HG02885 (cell line): ENCODE data around the gene KIAA1549.
"Not testable (repeated sequence)": the region's sequence is repeated elsewhere in the genome, so short reads cannot be mapped to it uniquely, and the experiment has no call there.

Source experiments
- ATAC-seq: cut with Tn5 transposase; IDR thresholded peaks from one replicate; pipeline ENCODE4 v1.9.1; 2021; ENCODE audit warnings: mild to moderate bottlenecking; ENCODE audit not compliant: unreplicated experiment, poor library complexity

KIAA1549 gene

DNA sequence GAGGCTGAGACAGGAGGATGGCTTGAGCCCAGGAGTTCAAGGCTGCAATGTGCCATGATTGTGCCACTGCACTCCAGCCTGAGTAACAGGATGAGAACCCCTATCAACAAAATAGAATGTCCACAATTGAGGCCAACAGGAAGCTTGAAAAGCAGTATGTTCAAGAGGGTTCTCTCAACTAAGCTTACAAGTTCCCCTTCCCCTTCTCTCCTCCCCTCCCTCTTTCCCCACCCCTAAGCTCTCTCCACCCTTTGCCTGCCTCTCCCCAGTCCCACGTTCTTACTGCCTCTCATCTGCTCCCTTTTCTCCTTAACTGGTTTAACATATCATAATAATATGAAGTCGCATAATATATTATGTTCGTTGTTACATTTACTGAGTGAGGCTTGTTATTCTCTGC, 35.4 kb downstream of the KIAA1549 start:
- ATAC-seq, result no peak

DNA sequence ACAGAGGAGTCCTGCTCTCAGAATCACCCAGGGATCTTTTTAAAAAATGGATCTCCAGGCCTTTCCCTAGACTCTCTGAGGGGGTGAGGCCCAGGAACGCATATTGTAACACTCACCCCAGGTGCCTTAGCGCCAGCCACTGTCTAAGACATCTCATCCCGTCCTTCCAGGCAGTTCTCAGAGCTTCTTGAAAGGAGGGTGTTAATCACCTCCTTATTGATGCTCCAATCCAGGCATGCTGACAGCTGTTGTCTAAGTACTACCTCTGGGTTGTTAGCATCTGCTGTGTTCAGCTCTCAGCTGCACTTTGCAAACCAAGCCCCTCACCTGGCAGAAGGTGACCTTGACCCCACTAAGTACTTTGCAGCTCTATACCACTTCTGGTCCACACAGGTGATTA, 36.0 kb downstream of the KIAA1549 start:
- ATAC-seq, result no peak

DNA sequence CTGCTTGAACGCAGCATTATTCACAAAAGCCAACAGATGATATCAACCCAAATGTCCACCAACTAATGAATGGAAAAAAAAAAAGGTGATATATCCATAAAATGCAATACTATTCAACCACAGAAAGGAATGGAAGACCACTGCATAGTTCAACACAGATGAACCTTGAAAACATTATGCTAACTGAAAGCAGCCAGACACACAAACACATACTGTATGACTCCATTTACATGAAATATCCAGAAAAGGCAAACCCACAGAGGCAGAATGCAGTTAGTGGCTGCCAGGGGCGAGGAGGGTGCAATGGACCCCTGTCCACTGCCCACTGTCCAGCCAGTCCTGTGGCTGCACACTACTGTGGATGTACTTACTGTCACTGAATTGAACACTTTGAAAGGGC, 36.6 kb downstream of the KIAA1549 start:
- no peak for ATAC-seq

- ATAC-seq, result no peak
Observed at GRCh38 chr7:138943061-138943460, 38.1 kb downstream of the KIAA1549 start.

DNA sequence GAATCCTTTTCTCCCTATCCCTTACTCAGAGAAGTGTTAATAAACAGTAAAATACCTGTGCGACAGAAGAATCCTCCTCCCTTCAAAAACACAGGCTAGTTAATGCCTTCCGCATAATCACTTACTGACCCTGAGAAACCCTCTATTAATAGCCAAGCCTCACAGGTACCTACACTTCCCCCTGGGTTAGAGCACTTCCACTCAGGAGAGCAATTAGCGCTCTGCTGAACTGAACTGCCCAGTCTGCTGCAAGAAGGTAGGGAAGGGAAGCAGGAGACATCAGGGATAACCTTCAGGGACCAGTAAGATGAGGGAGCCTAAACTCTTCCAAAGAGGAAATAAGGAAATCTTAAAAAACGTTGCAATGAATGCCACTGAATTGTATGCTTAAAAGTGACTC, 39.6 kb downstream of the KIAA1549 start:
- ATAC-seq, result no peak

DNA sequence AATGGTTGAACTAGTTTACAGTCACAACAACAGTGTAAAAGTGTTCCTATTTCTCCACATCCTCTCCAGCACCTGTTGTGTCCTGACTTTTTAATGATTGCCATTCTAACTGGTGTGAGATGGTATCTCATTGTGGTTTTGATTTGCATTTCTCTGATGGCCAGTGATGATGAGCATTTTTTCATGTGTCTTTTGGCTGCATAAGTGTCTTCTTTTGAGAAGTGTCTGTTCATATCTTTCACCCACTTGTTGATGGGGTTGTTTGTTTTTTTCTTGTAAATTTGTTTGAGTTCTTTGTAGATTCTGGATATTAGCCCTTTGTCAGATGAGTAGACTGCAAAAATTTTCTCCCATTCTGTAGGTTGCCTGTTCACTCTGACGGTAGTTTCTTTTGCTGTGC, 40.6 kb downstream of the KIAA1549 start:
- ATAC-seq, result not testable (repeated sequence)

- no peak for ATAC-seq
Observed at GRCh38 chr7:138937484-138937883, 43.7 kb downstream of the KIAA1549 start.

DNA sequence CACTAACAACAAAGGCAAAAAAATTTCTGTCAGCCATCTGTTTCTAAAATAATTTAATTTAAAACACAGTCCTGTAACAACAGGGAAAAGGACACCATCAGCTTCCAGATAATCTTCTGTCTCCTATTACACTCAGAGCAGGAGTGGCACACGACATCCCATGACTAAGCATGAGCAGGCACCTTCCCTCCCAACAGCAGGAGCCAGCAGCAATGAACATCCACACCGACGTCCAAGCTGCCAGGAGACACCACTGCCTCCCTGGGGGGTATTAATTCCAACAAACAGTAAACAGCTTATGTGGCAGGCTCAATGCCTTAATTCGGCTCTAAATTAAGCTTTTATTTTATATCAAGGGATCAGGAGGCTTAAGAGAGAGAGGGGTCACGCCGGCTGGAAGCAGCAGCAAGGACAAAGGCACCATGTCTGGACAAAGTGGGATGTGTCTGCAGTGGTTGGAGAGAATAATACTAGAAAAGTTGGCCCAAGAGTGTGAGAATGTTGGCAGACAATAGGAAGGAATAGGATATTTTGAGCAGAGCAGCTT, 45.7 kb downstream of the KIAA1549 start:
- no peak for ATAC-seq

DNA sequence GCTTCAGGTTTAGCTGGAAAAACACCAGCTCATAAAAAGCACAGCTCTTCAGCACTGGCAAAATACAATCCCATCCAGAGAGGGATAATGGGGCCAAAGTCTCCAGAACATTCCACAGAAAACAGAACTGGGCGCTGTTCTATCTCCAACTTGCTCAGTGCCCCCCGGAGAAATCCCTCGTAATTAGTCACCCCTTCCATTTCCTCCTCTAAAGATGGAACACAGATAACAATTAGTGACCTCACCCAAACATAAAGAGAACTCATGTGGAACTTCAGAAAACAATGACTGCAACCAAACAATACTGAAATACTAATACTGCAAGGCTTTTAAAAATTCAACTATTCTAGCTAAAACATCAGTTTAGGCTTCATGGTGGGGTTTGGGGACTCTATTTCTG, 46.3 kb downstream of the KIAA1549 start:
- ATAC-seq, result no peak

GRCh38 chr7:138934367-138934766, 46.8 kb downstream of the KIAA1549 start:
- no peak for ATAC-seq

- no peak for ATAC-seq
Observed at GRCh38 chr7:138932870-138933269, 48.3 kb downstream of the KIAA1549 start.

- ATAC-seq, result no peak
Observed at GRCh38 chr7:138932427-138932826, 48.8 kb downstream of the KIAA1549 start.

DNA sequence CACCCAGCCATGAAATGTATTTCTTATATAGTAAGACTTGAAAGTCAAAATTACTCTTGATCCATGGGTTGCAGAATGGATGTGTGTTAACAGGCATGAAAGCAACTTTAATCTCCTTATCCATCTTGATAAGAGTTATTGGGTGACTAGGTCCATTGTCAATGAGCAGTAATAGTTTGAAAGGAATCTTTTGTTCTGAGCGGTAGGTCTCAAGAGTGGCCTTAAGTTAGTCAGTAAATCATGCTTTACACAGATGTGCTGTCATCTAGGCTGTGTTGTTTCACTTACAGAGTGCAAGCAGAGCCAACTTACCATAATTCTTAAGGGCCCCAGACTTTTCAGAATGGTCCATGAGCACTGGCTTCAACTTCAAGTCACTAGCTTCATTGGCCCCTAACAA, 51.2 kb downstream of the KIAA1549 start:
- no peak for ATAC-seq

- no peak for ATAC-seq
Observed at GRCh38 chr7:138926241-138926612, 55.0 kb downstream of the KIAA1549 start.

DNA sequence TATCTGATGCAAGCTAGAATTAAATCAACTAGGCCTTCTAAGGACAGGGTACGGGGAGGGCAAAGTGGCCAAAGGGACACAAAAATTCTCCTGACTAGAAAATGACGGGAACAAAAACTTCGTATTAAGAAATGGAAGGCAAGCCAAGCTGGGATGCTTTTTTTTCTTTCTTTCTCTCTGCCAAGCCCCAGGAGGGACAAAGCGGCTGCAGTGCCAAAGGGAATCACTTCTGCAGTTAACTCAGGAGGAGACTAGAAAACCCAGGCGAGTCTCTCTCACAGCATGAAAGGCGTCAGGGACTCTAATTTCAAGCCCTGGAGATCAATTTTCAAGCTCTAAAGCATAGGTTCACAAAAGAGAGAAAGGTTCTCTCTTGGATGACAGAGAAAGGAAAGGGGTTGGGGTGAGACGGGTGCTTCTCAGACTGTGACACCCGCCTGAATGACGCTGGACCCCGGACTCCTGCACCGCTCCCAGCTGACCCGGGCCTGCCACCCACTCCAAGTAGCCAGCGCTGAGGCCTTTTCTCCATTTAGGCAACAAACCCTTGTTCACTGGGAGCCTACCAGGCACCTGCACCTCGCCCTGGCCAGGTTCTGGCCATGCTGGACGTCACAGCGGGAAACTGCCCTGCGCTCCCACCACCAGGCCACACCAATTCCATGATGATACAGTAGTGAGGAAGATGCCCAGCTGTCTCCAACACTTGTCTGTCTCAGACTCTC, 56.5 kb downstream of the KIAA1549 start:
- ATAC-seq, result no peak

GRCh38 chr7:138921277-138921676, 59.9 kb downstream of the KIAA1549 start:
- no peak for ATAC-seq

DNA sequence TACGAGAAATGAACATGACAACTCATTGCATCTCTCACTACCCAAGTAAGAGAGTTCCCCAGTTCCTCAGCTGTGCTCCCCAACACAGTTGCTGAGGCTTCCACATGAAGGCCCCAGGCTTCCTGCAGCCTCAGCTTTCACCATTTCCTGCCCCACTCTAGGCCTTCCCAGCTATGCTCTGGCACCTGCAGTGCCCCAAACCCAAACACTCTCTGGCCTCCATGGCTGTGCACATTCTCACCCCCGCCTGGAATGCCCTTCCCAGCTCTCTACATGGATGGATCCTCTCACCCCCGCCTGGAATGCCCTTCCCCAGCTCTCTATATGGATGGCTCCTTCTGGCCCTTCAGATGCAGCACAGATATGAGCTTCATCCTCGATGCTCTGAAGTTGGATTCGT, 61.3 kb downstream of the KIAA1549 start:
- ATAC-seq, result no peak

- no peak for ATAC-seq
Observed at GRCh38 chr7:138919216-138919615, 62.0 kb downstream of the KIAA1549 start.

DNA sequence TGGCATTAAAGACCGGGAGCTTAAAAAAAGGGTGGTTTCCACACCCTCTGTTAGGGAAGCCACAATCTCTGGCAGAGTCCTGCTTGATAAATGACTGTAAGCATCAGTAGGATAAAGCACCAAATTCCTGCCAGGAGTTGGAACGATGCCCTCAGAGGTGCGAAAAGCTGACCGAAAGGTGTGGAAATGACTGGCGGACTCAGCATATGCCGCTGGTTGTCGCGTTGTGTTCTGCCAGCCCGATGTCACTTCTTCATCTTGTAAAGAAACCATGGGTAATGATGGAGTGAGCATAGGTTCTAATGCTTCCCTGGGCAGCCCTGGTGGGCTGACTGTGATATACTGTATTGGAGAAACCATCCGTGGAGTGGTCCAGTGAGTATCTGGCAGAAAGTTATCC, 62.4 kb downstream of the KIAA1549 start:
- no peak for ATAC-seq

GRCh38 chr7:138918176-138918575, 63.0 kb downstream of the KIAA1549 start:
- ATAC-seq, result no peak

DNA sequence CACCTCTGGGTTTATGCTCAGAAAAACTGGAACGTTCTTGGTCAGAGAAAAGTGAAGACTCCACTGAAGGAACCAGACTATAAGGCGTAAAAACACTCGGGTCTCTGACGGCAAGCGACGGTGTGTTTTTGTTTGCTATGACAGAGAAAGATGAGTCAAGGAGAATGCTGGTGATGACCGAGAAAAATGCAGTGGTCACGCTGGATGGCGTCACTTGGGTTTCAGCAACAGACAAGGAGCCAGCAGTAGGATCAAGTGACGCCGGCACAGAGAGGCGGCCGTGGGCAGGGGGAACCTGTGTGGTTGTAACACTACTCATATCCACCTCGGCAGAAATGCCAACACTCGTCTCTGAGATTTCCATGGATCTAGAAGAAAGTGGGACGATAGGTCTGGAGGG, 63.4 kb downstream of the KIAA1549 start:
- ATAC-seq, result no peak

- ATAC-seq, result no peak
Observed at GRCh38 chr7:138916731-138917130, 64.5 kb downstream of the KIAA1549 start.
